HCT116 (cell line): Measurements from ENCODE around the gene IBA57. TPM values are rescaled to one million over a fixed set of nuclear protein-coding genes. Genes with fewer than 3 reads are reported as not detected.

Source experiments
- total RNA-seq: library from RNA; stranded (reverse); gene quantifications from one replicate; pipeline ENCODE4 v1.2.1, GENCODE V29; 2021; ENCODE audit not compliant: unreplicated experiment

IBA57 gene
- total RNA-seq, 1 experiment from 2014 or later: 11.6 TPM

Other genes with a start within 250 kb of the IBA57 start
- 5.6 TPM for gene WNT9A, start 217.9 kb upstream of the IBA57 start, total RNA-seq
- gene WNT3A, start 158.8 kb upstream of the IBA57 start, total RNA-seq: 3.7 TPM
- 394 TPM for gene ARF1, start 83.1 kb upstream of the IBA57 start, total RNA-seq
- 26.1 TPM for gene C1orf35, start 62.5 kb upstream of the IBA57 start, total RNA-seq
- gene MRPL55, start 56.5 kb upstream of the IBA57 start, total RNA-seq: 57.1 TPM
- gene GUK1, start 25.5 kb upstream of the IBA57 start, total RNA-seq: 145 TPM
- gene GJC2, start 15.9 kb upstream of the IBA57 start, total RNA-seq: 0.76 TPM
- gene OBSCN, start 42.2 kb downstream of the IBA57 start, total RNA-seq: 16.6 TPM
- gene TRIM11, start 241.0 kb downstream of the IBA57 start, total RNA-seq: 42.5 TPM